Kidney glomerular epithelial cell (primary cell): ENCODE data around the gene SERPINA5.

Source experiments
- DNase-seq: peaks from one replicate; lab custom pipeline; 2025; lab: John Stamatoyannopoulos, UW

Gene SERPINA5

DNA sequence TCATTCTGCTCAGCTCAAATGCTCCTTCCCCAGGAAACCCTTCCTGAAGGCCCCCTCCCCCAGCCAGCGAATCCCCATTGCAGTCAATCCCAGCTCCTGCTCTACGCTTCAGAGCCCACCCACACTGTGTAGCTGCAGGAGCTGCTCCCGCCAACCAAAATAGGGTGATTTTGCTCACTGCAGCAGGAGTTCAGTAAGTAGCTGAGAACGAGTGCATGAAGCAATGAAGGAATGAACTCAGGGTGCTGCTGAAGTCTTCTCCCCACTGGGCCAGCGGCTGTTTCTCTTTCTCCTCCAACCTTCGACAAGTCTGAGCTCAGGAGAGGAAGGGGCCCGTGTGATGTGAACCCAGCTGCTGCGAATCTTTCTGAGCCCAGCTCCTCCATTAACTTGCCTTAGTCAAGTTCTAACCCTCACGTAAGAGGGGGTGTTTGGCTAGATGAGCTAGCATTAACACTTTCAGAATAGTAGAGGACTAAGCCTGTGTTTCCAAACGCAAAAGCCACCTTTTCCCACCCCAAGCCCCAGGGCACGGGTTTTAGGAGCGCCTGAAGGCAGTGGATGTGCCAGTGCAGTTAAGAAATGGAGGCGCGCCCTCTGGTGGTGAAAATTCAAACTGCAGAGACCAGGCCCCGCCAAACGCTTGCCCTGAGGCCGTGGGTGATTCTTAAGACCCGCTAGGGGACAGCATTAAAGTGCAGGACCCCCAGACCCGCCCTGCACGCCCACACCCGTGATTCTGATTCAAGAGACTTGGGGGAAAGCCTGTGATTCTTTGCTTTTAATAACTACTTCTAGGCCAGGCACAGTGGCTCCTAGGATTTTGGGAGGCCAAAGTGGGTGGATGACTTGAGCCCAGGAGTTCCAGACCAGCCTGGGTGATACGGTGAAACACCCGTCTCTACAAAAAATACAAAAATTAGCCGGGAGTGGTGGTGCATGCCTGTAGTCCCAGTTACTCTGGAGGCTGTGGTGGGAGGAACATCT is 31.9 kb upstream of the SERPINA5 start:
- peak; percentile 24 for DNase-seq

DNA sequence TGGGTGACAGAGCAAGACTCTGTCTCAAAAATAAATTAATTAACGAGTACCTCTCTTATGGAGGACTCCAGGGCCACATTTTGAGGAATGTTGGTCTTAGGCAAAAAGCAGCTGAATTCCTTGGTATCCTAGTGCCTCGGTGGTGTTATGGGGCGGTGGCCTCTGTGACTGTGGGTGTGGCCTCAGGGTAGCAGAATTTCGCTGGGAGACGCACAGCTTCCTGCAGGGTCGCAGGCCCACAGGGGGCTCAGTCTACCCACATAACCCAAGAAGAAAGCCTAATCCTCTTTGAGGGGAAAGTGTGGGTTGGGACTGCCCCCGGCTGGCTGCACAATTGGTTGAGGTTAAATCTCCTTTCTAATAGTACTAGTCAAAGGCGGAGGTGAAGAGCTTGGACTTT is 31.2 kb upstream of the SERPINA5 start:
- no peak for DNase-seq

DNA sequence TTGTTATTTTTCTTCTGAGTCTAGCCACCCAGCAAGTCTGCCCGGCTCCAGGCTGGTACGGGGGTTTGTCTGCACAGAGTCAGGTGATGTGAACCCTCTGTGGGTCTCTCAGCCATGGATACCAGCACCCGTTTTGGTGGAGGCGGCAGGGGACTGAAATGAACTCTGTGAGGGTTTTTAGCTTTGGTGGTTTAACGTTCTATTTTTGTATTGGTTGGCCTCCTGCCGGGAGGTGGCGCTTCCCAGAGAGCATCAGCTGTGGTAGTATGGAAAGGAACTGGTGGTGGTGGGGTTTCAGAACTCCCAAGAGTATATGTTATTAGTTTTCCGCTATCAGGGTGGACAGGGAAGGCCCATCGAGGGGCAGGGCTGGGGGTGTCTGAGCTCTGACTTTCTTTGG is 25.2 kb upstream of the SERPINA5 start:
- no peak for DNase-seq

DNA sequence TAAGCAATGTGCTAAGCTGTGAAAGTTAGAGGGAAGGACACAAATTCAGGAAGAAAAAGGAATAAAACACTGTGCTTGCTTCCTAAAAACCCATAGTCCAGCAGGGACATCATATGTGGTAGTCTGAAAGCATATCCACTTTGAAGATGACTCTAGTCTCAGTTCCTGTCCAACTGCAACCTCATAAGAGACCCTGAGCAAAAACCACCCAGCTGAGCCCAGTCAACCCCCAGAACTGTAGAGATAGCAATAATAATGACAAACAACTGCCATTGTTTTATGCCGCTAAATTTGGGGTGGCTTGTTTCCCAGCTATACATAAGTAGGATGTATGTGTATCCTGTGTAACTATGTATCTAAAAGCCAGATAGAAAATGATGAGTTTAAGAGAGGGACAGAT is 23.9 kb upstream of the SERPINA5 start:
- no peak for DNase-seq

DNA sequence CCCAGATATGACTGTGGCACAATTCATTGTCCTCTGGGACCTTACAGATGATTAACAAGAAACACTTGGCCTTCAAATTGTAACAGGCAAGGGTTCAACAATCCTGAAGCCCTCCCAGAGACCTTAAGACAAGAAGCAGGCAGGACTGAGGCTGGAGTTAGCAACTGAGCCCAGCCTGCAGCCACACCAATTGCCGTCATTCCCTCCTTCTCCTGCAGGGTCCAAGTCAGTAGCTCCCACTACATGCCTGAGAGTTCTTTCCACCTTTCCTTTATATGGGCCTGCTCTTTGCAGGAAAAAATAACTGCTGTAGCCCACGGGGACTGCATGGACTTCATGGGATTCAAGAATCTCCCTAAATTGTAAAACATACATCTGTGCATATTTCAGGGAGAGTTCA is 22.4 kb upstream of the SERPINA5 start:
- DNase-seq, result no peak

DNA sequence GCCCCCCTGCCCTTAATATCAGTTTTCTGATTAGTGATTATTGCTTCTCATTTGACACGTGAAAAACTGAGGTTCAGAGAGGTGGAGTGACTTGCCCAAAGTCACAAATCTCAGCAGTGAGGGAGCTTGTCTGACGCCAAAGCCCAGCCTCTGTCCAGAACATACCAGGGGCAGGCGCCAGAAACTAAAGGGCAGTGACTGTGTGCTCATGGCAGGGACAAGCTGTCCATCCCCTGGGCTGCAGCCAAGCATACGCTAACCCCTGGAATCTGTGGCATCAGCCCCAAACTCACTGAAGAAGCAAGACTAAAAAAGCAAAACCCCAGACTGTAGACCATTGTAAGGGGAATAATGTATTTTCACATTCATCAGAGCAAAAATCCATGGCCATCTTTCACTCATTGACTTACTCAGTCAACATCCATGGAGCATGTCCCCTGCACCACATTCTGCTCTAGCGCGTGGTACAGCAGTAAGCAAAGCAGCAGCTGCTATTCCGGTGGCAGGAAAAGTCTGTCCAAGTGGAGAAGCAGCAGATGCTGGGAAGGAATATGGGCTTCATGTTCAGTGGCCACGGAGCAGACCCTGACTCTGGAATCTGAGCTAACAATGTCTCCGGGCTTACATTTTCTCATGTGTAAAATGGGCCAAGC is 21.5 kb upstream of the SERPINA5 start:
- DNase-seq, result no peak

DNA sequence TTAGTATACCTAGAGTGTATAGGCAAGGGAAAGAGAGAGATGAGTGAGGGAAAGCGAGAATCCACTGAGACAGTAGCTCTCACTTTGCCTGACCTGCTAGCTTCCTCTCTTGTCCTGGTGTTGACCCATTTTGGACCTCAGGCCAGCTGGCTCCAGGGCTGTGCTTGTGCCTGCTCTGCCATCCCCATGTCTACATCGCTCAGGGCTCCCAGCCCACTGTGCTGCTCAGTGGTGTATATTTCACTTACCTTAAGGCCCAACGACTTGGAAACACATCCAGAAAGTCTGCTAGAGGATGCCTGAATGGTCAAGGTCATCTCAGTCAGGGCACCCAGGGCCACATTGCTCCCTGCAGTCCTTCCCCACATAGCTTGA is 20.9 kb upstream of the SERPINA5 start:
- DNase-seq, result no peak

DNA sequence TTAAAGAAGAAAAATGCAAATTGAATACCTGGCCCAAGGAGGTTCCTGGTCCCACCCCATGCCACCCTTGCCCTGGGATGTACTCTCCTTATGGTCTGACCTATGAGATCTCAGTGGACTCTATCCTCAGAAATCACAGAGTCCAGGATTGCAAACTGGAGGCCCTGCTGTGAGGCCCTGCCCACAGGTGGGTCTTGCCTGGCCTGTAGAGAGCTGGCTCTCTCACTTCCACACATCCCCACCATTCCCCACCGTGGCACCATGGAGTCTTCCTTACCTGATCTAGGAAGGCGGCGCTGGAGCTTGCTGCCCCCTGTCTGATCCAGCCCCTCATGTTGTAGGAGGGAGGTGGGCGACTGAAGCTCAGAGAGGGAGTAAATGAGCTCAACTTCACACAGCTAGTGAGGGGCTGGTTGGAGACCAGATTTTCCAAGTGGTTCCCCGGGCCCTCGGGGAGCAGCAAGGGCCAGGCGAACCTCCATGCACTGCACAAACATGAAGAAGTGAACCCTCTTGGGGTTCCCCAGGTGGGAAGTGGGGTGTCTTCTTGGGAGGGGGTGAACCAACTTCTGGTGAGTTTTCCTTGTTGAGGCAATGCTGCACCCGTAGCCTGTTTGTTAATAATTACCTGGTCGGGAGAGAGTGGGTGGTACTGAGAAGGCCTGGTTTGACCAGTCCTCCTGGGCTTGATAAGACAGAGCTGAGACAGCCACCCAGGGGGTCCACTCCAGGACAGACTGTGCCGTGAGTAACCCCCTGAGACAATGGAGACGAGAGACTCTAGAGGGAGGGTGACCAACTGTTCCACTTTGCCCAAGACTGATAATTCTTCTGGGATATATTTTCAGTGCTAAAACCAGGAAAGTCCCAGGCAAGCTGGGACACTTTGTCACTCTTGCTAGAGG is 20.2 kb upstream of the SERPINA5 start, which contains the start of gene SERPINA4:
SERPINA4 (plus strand) TSS at position 692 of the 905 bp plus-strand sequence. CDS start 2,041 bp downstream, outside the sequence.
- no peak for DNase-seq

DNA sequence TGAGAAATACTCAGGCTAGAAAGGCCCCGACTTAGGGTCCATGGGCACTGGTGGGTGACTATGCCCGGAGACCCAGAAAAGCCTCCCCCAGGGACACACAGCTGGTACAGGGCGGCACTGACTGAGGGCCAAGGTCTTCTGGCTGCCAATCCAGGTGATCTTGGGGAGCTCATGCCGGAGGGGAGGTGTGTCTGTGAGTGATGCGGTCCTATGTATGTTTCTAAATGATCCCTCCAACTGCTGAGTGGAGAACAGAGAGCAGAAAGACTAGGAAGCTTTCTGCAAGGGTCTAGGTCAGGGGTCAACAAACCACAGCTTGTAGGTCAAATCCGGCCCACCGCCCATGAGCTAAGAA is 19.6 kb upstream of the SERPINA5 start:
- no peak for DNase-seq

DNA sequence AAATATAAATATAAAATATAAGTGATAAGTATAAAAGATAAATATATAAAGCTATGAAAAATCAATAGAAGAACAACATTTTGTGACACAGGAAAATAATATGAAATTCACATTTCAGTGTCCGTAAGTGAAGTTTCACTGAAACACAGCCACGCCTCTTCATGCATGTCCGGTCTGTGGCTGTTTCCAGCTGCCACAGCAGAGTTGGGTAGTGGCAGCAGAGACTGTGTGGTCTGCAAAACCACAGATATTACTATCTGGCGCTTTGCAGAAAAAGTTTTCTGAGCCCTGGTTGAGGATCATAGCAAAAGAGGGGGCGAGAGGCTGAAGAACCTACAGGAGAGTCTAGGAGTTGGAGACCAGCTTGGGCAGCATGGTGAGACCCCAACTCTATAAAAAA is 19.2 kb upstream of the SERPINA5 start:
- no peak for DNase-seq

DNA sequence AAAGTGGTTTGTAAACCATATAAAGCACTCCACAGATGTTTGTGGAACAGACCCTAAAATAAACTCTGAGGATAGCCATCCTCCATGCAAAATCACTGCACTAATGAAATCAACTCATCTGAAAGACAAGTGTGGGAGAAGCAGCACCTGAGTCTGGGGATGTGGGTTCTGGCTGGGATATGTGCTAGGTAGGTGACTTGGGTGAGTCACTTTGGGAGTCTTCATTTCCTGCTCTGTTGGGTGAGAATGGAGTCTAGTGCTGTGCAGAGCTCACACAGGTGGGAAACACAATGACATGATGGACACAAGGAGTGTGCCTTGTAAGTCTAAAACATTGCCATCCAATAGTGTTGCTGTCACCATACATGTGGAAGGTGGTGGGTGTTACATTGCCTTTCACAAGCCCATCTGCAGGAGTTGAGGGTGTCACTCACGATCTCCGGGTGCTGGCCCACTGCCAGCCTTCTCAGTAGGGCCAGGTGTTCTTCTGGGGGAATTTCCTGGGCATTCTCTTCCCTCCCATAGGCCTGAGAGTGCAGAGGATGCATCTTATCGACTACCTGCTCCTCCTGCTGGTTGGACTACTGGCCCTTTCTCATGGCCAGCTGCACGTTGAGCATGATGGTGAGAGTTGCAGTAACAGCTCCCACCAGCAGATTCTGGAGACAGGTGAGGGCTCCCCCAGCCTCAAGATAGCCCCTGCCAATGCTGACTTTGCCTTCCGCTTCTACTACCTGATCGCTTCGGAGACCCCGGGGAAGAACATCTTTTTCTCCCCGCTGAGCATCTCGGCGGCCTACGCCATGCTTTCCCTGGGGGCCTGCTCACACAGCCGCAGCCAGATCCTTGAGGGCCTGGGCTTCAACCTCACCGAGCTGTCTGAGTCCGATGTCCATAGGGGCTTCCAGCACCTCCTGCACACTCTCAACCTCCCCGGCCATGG is 18.0 kb upstream of the SERPINA5 start:
- no peak for DNase-seq

DNA sequence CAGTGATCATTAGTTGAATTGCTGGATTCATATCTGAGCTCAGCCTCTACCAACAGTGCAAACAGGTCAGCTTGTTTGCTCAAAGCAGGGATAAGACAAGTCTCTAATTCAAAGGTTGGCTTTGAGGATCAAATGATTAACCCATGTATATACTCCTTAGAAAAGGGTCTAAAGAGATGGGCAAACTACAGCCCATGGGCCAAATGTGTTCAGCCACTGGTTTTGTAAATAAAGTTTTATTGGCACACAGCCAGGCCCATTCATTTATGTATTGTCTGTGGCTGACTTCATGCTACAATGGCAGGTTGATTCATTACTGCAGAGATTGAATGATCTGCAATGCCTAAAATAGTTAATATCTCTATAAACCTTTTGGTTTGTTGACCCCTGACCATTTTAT is 16.8 kb upstream of the SERPINA5 start:
- no peak for DNase-seq

DNA sequence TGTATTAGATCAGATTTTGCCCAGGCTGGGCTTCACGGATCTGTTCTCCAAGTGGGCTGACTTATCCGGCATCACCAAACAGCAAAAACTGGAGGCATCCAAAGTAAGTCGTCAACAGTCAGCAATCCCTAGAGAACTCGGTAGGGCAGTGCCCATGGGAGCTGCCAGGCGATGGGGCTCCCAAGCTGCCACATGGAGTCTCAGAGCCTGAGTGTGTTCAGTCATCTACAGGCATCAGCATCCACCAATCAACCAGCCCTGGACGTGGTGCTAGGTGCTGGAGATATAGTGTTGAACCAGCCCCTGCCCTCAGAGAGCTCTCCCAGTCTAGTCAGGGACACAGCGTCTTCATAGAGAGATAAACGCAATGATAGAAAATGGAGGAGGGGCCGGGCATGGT is 13.0 kb upstream of the SERPINA5 start:
- DNase-seq, result no peak

DNA sequence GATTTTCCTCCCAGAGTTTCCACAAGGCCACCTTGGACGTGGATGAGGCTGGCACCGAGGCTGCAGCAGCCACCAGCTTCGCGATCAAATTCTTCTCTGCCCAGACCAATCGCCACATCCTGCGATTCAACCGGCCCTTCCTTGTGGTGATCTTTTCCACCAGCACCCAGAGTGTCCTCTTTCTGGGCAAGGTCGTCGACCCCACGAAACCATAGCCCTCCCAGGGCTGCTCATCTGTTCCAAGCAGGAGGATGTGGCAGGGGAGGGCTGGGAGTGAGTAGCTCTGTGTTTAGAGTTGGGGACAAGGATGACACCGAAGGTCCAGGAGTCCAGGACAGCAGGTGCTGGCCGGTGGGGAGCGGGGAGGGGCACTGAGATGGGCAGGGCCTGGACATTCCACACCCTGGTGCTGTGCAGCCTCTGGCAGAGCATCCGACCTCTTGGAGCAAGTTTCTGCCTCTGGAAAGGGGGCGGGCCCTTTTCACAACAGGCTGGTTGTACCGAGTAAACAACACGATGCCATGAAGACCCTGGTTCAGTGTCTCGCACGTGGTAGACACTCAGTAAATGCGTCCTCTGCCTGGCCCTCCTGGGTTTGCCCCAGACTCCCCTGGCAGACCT is 11.7 kb upstream of the SERPINA5 start:
- no peak for DNase-seq

DNA sequence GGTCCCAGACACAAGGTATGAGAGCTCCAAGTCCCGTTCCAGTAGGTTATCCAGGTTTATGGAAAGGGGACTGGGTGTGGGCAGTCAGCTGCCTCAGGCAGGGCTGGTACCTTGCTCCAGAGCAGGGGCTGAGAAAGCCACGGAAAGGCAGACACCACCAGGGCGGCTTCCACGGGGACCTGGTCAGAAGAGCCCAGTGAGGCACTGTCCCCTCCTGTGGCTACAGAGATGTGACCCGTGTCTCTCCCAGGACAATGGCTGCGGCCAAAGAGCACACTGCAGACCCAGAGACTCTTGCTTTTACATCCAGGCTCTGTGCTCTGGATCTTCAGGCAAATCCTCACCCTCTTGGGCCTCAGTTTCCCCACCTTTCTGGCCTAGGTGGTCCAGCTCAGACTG is 11.2 kb upstream of the SERPINA5 start:
- no peak for DNase-seq

DNA sequence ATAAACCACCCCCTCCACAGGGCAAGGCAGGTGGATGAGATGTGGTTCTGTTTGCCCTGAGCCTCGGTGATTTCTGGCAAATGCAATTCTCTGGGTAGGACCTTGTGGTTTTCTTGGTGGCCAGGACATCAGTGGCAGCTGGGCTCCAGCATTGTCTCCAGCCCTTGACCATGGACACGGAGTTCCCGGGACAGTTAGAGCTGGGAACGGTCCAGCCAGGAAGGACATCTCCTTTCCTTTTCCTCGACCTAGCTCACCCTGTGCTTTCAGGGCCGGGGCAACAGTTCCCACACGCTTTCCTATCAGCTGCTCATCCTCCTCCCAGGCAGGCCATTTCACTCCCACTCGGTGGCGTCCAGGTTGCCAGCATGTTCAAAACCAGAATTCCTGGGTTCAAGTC is 10.8 kb upstream of the SERPINA5 start:
- no peak for DNase-seq

DNA sequence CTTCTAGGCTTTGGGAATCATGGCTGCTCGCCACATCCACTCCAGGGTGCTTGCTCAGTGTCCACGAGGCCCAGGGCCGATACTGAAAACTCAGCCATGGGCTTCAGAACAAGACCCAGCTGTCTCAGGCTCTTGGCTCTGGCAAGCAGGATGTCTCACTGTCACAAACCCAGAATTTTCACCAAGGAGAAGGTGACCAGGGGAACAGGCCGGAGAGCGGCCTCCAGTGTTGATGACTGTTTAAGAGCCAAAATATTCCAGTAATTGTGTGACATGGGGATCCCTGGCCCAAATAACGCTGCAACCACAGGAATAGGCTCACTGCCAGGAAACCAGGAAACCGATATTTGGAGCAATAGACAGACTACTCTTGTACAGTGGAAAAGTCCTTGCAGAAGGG is 9.8 kb upstream of the SERPINA5 start:
- no peak for DNase-seq

DNA sequence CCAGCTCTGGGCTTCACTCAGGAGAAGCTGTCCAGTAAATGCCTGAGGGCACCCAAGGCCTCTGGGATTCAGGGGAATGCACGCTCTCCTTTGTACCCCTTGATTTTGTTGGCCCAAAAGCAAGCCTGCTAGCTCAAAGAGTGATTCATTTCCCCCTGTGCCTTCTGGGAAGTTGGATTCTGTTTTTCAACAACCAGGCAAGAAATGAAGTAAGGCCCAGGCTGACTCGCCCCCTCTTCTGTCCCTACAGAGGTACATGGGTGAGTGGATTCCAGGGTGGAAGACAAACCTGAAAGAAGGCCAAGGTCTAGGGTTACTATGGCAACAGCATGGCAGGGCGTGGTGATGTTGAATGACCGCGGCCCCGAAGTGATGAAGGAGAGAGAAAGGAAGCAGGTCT is 9.3 kb upstream of the SERPINA5 start:
- no peak for DNase-seq

DNA sequence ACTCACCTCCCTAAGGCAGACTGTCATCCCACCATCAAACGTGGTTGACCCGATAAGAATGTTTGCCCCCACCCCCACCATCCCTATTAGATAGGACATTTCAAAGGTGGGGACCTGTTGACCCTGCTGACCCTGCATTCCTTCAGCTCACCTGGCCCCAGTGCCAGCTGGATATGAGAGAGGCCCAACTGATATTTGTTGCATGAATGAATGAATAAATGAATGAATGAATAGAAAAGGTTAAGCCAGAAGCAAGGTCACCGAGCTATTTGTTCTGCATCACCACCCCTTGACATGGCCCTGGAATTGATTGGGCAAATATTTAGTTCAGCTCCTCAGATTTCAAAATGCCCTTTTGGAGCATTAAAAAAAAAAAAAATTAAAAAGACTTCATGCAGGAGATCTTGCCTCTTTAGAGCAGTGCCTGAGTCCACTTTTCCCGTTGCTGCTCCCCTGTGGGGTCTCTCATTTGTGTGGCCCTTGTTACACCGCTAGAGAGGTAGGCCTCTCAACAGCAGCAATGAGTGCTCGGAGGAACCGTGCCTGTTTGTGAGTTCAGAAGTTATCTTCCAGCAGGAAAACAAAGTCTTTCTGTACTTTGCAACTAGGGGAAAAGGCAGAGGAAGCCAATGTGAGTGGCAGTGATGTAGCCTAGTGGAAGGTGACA is 8.5 kb upstream of the SERPINA5 start:
- DNase-seq, result no peak
